HG03460 (cell line): Measurements from ENCODE around the gene MXI1.
"Not testable (repeated sequence)": the region's sequence is repeated elsewhere in the genome, so short reads cannot be mapped to it uniquely, and the experiment has no call there.

Experiments
- ATAC-seq: cut with Tn5 transposase; IDR thresholded peaks from one replicate; pipeline ENCODE4 v1.9.1; 2021; ENCODE audit not compliant: unreplicated experiment

The MXI1 gene

DNA sequence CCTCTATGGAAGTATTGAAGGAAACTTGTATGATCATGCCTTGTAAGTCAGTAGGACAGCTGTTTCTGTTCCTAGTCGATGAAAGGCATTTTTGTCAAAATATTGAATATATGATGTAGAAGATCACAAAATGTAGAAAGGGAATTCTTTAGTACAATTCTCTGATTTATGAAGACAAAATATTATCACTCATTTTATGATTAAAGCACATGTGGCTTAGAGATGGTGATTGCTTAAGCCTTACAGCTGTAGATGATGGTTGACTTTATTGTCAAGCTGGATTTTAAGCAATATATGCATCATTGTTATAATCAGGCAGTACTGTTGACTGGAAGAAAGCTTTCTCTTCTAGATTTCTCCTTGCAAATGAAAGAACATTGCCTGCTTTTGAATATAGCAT is 26.4 kb downstream of the MXI1 start:
- no peak for ATAC-seq

DNA sequence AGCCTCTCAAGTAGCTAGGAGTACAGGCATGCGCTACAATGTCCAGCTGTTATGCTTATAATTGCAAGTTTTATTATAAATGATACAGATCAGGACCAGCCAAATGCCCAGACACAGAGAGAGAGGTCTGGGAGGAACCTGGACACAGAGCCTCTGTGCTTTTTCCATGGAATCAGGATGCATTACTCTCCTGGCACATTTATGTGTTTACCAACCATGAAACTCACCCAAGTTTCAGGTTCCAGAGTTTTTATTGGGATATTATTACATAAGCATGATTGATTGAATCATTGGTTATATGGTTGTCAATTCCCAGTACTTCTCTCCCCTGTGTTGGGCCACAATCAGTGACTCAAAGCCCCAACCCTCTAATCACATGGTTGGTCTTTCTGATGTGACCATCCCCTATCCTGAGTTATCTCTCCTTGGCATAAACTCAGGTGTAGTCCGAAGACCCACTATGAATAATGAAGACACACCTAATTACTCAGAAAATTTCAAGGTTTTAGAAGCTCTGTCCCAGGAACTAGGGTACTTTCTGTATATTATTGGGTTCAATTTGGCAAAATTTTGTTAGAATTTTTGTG is 30.6 kb downstream of the MXI1 start:
- ATAC-seq = no peak

DNA sequence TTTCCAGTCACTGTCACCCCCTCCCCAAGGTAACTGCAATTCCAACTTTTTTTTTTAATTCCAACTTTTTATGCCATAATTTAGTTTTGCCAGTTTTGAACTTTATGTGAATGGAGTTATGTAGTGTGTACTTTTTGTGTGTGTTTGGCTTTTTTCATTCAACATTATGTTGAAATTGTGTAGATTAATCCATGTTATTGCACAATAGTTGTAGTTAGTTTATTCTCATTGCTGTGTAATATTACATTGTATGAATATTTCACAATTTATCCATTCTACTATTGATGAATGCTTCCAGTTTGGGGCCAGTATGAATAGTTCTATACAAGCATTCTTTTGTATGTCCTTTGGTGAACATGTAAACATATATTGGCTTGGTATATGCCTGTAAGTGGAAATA is 32.5 kb downstream of the MXI1 start:
- ATAC-seq = no peak

DNA sequence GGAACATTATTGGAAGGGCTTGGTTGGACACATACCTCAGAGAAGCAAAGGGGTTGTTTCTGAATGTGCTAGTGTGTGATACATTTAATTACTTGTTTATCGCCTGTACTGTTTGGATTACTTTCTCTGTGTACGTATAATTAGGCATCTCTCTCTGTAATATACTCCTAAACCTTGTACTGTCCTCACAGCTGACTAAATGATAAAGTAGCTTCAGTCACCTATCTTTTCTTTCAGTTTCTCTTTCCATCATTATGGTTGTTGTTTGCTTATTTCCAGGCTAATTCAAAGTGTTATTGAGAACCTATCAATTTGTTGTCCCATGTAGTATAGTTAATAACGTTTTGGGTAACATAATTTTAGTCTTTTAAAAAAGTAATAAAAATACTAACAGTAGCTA is 34.0 kb downstream of the MXI1 start:
- peak; percentile 62 for ATAC-seq

DNA sequence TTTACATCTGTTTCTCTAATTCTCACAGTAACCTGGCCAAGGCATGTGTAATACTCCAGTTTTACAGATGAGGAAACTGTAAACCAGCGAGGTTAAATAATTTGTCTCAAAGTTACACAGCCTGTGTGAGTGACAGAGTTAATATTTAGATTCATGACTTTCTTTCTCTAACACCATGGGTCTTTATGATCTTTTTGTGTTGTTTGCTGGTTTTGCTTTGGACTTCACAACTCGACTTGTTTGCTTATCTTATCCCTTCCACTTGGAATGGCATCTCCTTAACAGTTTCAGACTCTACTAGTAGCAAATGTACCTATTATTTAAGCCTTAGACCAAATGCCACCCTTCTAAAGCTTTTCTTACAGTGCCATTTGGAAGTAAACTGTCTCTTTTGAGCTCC is 34.4 kb downstream of the MXI1 start:
- ATAC-seq = peak; percentile 40

DNA sequence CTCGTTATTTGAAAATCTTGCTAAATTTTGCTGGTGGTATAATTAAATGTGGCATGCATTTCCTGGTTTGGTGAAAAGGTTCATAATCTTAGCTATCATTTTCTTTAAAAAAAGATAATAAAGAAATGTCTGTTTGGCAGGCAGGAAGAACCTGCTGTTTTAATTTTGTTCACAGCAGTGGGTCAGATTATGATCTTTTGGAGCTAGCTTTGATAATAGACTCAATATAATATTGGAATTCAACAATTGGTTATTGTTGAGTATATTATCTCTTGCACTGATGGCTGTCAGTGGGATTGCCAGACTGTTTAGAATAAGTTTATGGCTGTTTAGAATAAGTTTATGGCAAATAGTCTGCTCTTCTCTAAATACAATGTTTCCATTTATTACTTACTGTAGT is 35.1 kb downstream of the MXI1 start:
- ATAC-seq = no peak

DNA sequence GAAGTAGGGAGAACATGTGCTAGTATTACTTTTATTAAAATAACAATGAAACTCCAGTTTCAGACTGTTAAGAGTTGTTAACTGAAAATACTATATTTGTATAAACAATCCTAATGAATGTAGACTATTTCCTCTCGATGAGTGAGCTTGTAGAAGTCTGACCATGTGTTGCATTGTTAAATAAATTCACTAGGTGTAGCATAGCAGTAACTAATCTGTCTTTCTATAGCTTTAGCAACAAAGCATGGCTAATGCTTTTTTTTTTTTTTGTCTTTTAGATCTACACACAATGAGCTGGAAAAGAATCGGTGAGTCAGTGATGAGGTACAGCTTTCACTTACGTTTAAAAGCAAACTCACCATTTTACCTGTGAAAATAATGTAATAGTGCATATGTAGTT is 37.1 kb downstream of the MXI1 start:
- ATAC-seq = no peak

DNA sequence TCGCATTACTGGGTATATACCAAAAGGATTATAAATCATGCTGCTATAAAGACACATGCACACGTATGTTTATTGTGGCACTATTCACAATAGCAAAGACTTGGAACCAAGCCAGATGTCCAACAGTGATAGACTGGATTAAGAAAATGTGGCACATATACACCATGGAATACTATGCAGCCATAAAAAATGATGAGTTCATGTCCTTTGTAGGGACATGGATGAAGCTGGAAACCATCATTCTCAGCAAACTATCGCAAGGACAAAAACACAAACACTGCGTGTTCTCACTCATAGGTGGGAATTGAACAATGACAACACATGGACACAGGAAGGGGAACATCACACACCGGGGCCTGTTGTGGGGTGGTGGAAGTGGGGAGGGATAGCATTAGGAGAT is 40.4 kb downstream of the MXI1 start:
- not testable (repeated sequence) for ATAC-seq

DNA sequence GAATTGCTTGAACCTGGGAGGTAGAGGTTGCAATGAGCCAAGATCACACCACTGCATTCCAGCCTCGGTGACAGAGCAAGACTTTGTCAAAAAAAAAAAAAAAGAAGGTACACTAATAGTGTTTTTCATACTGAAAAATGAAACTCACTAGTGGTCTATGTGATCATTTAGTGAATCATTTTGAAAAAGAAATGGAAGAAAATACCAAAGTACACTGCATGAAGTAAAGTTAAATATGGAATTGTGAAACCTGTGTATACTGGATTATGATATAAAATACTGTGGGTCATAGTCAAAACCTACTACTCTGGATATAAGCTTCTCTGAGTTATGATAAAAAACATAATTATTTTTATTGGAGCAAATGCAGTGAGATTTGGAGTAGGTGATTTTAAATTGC is 42.1 kb downstream of the MXI1 start:
- ATAC-seq = peak; percentile 66

DNA sequence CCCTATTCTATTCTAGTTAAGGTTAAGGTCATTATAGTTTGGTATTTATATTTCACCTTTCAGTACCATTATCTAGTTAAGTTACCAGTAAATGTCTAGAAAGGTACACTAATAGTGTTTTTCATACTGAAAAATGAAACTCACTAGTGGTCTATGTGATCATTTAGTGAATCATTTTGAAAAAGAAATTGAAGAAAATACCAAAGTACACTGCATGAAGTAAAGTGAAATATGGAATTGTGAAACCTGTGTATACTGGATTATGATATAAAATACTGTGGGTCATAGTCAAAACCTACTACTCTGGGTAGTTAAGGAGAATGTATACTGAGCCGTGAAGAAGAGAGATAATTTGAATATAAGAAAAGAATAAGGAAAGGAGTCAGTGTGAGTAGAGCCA is 44.0 kb downstream of the MXI1 start:
- peak; percentile 90 for ATAC-seq

DNA sequence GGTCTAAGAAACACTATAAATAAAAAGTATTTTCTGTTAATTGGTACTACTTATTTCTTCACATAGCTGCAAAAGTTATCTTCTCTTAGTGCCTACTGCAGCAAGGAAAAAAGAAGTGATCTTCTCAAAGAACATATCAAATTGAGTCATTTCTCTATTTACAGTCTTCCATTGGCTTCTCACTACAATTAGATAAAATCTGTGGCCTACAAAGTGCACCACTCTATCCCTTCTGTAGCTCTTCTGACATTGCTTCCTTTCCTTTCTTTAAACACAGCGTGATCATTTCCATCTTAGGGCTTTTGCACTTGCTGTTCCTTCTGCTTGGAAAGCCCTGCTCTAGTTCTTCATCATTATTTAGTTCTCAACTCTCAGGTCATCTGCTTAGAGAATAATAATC is 44.7 kb downstream of the MXI1 start:
- no peak for ATAC-seq

DNA sequence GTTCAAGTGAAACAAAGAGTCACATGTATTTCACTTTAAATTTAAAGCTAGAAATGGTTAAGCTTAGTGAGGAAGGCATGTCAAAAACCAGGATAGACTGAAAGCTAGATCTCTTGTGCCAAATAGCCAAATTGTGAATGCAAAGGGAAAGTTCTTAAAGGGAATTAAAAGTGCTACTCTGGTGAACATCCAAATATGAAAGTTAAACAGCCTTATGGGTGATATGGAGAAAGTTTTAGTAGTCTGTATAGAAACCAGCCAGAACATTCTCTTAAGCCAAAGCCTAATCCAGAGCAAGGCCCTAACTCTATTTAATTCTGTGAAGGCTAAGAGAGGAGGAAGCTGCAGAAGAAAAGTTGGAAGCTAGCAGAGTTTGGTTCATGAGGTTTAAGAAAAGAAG is 47.1 kb downstream of the MXI1 start:
- no peak for ATAC-seq

DNA sequence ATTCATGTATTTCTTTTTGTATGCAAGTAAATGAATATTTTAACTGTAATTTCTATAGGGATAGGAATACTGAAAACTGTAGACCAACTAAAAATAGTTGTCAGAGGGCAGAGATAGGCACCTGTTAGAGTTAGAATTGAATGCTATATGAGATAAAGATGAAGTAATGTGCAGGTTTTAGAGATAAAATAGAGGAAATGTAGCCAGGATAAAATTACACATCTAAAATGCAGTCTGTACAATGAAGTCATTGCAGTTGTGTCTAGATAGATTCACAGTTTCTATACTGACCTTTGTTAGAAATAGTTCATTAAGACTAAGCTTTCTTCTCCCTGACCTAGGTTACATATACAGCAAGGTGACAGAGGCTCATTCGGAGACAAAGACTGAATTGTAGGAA is 51.1 kb downstream of the MXI1 start:
- ATAC-seq = no peak

DNA sequence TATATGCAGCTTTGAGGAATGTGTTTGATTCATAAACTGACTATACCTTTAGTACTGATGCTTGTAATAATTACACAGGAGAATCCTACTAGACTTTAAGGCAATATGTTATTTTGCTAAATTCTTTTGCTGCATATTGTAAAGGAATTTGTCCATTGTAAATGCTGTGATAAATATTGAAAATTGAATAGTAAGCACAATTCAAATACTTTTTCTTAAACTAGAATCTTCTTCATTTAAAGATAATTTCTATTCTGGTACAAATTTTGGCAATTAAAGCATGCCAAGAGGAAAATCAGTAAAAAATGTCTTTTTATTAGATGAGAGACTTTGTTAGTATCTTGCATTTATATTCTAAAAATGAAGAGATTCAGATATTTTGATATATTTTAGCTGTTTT is 51.9 kb downstream of the MXI1 start:
- no peak for ATAC-seq

DNA sequence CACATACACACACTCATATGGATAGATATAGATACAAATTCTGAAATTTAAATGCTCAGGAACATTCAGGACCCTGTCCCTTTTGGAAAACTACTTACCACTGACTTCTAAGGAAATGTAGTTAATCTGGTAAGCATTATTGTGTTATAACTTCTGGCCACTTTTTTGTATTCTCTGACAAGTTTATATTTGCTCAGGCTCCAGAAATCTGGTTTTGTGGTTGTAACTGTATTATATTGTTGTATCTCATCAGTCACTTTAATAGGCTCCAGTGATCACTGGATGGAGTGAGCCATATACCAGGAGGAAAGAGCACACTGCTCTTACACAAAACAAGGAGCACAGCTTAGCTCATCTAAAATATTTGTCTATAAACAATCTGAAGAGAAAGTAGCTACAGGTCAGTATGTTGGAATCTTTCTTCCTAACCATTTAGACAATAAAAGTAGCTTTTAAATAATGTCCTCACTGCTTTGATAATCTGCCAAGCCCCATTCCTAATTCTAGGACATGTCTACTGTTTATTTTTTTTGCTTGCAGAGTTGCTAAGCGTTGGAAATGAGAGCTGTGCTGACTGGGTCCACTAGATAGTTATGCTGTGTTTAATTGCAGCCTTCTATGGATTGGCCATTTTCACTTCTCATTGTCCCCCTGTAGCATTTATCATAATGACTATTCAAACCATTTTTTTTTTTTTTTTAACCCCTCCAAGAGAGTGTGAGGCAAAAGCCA is 53.5 kb downstream of the MXI1 start:
- ATAC-seq = no peak

DNA sequence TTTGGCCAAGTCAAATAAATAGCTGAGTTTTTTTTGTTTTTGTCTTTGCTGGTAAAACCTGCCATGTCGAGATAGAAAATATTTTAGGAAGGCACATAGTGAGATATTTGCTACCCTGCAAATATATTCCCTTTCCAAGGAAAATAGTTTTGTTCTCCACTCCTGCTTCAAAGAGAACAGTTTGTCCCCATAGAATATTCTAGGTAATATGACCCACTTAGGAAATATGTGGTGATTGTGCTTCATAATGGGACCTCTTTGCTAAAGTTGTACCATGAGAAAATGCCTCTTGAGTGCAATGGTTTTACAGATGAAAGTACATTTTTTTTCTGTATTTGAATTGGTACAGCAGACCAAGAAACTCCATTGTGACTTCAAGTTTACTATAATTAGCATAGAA is 55.8 kb downstream of the MXI1 start:
- no peak for ATAC-seq

DNA sequence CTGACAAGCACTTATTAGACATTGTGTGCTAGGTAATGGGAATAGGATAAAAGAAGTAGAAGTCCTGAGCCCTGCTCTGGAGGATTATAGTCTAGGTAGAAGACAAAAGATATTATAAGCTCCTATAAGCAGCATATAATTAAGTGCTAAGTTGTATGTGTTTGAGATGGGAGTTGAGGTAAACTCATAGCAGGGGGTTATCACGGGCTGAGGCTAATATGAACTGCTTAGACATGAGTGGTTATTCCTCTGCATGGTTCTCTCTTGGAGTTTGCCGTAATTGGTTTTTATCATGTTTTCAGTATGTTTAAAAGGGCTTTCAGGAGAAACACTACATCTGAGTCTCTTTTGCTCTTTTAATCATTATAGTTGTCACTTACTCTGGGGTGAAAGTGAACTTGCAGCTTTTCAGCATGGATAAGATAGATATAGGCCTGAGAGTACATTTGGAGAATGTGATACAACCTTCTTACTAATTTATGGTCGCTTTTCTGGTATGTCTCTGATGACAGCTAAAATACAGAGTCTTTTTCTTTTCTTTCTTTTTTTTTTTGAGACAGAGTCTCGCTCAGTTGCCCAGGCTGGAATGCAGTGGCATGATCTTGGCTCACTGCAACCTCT is 58.3 kb downstream of the MXI1 start:
- no peak for ATAC-seq

DNA sequence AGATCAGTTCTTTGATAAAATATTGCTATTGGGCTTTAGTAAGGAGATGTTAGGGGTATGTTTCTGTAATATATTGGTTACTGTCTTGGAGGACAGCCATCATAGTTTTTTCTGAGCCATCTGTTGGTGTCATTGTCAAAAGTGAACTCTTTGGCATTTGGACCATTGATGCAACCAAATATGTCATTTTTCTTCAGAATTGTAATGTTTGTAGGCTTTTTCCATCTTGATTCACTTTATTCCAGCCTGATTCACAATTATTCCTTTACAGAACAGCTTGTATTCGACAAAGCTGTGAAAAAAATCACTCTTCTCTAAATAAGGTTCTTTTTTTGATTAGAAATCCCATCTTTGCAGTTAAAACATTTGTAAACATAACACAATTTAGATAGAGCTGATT is 59.9 kb downstream of the MXI1 start:
- ATAC-seq = no peak

DNA sequence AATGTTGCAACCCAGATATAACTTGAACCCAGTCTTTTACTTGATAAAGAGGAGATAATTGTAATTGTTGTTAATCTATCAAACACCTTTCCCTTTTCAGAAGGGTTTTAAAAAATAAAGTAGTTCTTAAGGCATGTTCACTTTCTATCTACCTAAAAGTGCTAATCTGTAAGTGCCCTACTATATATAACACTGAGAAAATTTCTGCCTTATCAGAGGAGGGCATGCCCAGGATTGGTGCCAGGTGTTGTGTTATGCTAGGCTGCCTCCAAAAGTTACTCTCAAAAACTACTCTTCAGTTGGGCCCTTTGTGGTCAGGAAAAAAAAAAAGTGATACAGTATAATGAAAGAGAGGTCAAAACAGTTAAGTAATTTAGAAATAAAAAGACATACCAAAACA is 61.0 kb downstream of the MXI1 start:
- no peak for ATAC-seq

DNA sequence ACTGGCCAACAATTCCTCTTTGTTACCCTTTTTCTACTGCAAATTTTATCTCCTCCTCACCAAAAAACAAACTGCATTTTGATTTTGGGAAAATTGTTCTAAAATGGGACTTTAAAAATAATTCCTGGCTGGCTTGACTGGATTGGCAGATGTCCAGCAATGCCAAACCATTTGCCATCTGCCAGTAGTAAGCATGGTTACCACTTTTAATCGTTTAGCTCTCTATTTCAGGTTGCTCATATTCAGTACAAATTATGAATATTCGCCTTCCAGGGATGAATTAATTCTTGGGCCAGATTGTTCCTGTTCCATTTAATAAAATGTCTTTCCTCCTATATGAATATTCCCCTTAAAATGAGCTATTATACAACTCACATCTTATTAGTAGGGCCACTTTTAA is 61.6 kb downstream of the MXI1 start:
- ATAC-seq = no peak

DNA sequence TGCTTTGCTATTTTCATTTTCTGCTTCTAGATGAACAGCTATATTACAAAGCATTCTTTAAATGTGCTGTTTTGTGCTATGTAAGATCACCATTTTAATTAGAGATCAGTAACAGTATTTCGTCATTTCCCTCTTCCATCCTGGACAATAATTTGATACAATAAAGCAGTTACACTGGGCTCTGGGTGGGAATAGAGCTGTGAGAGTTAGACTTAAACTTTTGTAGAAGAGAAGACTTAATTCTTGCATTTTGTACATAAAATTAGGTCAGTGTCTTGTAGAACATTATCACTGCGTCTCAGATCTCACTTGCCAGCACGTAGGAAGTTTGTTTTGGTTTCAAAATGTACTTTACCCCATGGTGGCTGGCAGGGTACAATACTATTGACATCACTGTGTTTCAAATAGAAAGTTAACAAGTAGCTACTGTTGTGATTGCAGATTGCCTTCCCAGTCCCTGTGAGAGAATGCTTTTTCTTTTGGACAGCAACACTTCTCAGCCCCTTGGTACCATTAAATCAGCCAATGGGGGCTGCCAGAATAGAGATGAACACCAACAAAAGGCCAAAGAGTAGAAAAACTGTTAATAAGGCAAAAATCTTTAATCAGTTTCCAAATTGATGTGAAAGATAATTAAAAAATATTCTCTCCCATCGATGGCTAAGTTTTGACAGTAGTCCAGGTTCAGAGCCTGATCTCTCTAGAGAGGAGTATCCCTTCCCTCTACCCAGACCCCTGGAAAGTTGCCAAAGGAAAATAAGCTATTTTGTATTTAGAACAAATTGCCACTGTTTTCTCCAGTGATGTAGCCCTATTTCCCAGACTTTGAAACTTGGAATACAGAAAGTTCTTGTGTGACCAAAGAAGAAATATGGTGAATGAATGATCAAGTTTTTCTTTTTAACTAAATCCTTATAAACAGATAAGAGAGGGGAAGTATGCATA is 62.2 kb downstream of the MXI1 start:
- peak; percentile 61 for ATAC-seq

DNA sequence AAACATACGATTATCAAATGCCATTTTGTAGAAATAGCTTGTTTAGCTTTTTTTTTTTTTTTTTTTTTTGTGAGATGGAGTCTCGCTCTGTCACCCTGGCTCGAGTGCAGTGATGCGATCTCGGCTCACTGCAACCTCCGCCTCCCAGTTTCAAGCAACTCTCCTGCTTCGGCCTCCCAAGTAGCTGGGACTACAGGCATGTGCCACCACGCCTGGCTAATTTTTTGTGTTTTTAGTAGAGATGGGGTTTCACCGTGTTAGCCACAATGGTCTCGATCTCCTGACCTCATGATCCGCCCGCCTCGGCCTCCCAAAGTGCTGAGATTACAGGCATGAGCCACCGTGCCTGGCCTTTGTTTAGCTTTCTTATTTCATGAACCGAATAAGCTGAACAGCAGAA is 65.6 kb downstream of the MXI1 start:
- ATAC-seq = not testable (repeated sequence)
